HG03060 (cell line): ENCODE data around the gene HAUS7.

Source experiments
- ATAC-seq: cut with Tn5 transposase; IDR thresholded peaks from one replicate; pipeline ENCODE4 v1.9.1; 2021; ENCODE audit warnings: low read depth, moderate number of reproducible peaks; ENCODE audit not compliant: unreplicated experiment

HAUS7 gene

DNA sequence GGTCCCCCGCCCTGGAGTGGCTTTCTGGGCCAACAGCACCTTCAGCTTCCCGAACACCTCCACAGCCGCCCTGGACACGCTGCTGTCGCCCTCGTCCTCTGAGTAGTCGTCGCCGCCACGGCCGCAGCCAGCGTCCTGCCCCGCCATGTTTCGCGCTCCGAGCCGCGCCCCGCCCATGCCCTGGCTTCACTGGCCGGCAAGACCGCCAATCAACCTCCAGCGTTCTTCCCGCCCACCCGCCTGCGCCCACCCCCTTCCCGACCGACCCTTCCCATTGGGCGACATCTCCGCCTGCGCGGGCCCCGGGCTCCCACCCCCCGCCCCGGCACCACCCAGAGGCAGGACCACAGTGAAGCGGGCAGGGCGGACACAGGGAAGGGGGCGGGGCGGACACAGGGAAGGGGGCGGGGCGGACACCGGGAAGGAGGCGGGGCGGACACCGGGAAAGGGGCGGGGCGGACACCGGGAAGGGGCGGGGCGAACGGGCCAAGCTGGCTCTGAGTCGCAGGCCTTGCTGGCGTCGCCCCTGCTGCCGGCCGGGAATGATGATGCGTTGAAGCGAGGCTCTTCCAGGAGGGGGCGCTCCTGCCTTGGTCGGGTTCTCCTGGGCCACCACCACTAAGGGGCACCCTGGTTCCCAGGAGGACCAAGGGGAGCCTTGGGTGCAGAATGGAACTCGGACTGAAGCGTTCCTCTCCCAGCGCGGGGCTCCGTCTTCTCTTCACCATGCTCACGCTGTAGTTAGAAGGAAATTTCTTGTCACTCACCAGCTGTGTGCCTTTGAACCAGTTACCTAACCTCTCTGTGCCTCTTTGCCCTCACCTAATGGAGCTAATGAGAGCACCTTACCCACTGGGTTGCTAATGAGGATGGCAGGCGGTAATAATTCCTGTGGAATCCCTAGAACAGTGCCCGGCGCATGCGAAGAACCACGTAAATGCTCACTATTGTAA is at the start of gene HAUS7:
Gene HAUS7, minus strand, starts transcription at position 166 of the 953 bp plus-strand sequence. Its CDS starts 19 bp downstream, at position 147.
- peak; percentile 47 for ATAC-seq

DNA sequence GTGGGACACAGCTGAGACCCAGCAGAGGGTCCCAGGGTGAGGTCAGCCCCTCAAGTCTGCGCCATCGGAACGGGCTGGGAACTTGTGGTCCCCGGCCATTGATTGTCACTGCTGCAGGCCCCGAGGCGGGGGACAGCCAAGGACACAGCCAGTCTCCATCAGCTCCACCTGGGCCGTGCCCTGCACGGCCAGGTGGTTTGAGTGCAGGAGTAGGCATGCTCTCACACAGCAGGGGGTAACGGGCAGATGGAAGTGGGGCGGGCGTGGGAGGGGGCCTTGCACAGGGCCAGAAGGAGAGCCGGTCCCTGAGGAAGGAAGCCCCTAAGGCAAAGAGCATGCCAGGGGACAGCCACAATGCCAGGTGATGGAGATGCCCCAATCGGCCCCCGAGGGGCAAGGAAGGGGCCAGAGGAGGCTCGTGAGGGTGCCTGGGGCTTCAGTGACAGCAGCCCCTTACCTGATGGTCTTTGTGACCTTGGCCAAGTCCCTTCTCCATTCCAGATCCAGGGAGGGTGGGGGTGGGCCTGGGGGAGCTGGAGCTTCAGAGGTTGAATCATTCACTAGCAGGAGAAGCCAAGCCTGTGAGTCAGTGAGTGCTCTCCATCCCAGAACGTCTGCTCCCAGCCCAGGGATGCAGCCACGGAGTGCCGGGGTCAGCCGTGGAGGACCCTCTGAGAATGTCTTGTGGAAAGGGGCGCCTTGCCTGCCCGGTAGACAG is 49.4 kb upstream of the HAUS7 start:
- ATAC-seq: no peak

DNA sequence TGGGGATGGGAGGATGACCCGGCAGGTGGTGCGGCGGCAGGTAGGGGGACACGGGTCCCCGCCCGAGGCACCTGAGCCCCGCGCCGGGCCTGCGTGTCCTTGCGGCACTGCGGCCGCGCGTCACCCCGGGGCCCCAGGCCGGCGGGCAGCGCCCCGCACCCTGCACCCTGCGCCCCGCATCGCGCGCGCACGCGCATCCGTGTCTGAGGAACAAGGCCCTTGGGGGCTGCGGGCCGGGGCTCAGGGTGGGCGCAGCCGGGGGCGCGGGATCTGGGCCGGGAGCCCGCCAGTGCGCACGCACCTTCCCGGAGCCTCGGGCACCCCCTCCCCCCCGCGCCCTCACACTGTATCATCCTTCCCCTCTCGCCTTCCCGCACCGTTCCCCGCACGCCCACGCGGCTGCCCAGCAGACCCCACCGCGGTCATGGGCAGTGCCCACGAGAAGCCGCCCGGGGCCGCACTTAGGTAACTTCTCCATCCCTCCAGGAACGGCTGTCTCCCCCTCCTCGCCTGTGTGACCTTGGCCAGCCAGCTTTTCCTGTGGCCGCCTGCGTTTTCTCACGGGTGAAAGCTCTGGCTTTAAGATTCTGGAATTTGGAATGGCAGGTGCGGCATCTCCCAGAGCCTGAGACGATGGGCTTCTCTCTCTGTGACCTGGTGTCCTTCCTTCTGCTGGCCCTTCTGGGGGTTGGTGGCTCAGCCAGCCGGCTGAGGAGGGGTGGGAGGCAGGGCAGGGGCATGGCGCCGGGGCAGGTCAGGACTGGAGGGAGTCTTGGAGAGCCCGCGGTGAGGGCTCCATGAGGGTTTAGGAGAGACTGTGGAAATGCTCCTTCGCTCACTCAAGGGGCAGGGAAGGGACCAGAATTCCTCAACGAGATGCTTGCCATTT is 47.8 kb upstream of the HAUS7 start:
- ATAC-seq: no peak

DNA sequence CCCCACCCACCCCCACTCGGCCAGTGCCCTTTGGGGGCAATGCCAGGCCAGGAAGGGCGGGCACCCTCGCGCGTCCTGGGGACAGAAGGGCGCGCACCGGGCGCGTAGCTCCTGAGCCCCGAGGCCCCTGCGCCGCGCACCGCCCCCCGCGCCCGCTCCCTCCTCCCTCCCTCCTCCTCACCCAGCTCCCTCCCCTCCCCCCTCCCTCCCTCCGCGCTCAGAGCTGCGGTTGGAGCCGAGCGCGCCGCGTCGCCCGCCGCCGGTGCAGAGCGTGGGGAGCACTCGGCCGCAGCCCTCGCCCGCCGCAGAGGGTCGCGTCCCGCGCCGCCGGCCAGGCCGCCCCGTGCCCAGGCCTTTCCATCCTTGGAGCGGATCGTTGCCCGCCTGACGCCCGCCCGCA is 47.0 kb upstream of the HAUS7 start, which contains the start of gene ATP2B3:
Gene ATP2B3, plus strand, starts transcription at position 220 of the 400 bp plus-strand sequence. CDS start 18,606 bp downstream, outside the sequence.
- ATAC-seq: no peak

DNA sequence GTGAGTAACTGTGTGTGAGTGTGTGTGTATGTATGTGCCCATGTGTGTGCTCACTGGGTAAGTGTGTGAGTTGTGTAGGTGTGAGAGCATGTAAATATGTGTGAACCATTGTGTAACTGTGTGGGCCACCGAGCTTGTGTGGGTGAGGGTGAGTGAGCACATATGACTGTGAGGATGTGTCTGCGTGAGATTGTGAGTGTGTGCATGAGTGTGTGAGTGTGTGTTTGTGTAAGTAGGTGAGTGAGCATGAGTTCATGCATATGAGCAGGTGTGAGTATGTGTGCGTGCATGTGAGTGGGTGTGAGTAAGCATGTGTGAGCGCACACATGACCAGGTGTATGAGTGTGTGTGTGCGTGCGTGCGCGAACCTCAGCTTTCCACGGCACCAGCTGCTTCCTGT is 45.7 kb upstream of the HAUS7 start:
- ATAC-seq: no peak

DNA sequence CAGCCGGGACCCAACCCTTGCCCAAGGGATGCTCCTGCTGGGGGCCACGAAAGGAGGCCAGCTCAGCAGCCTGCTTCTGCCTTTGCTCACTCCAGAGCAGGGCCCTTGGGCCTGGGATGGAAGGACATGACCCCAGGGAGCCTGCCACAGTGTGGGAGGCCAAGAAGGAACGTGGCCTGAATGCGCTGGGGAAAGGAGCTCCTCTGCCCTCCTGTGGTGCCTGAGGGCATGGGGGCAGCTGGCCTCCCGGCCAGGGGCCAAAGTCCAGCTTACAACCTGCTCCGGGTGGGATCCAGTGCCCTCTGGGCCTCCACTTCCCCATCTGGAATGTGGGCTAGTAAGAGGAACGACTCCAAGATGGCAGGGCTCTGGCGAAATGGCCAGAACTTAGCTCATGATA is 45.1 kb upstream of the HAUS7 start:
- ATAC-seq: no peak

DNA sequence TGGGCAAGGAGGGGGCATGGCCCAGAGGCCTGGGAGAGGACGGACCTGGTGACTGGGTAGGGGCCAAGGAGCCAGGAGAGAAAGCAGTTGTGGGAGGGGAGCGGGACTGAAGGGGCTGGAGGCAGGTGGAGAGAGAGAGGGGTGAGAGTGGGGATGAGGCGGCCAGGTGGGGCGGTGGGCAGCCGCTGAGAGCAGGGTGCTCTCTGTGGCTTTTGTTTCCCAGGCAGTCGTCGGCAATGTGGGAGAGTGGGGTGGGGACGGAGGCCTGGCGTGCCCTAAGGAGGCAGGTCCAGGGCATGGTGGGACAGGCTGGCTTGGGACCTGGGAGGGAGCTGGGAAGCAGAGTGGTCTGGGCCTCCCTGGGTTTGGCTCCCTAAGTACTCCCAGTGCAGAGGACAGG is 43.9 kb upstream of the HAUS7 start:
- no peak for ATAC-seq

DNA sequence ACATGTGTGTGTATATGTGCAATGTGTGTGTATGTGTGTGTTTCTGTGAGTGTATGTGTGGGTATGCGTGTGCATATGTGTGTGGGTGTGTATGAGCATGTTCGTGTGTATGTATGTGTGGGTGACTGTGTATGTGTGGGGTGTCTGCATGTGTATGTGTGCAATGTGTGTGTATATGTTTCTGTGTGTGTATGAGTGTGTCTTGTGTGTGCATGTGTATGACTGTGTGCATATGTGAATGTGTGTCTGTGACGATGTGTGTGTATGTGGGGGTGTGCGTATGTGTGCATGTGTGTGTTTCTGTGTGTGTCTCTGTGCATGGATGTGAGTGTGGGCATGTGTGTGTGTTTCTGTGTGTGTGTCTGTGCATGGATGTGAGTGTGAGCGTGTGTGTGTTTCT is 42.9 kb upstream of the HAUS7 start:
- ATAC-seq: no peak

DNA sequence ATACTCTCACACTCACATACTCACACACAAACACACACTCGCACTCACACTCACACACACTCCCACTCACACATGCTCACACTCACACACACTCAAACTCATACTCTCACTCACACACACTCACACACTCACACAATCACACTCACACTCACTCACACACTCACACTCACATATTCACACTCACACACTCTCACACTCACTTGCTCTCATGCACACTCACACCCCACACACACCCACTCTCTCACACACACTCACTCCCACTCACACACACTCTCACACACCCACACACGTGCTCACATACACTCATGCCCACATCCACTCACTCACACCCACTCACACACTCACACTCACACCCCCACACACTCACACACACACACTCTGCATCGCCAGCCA is 42.1 kb upstream of the HAUS7 start:
- no peak for ATAC-seq

DNA sequence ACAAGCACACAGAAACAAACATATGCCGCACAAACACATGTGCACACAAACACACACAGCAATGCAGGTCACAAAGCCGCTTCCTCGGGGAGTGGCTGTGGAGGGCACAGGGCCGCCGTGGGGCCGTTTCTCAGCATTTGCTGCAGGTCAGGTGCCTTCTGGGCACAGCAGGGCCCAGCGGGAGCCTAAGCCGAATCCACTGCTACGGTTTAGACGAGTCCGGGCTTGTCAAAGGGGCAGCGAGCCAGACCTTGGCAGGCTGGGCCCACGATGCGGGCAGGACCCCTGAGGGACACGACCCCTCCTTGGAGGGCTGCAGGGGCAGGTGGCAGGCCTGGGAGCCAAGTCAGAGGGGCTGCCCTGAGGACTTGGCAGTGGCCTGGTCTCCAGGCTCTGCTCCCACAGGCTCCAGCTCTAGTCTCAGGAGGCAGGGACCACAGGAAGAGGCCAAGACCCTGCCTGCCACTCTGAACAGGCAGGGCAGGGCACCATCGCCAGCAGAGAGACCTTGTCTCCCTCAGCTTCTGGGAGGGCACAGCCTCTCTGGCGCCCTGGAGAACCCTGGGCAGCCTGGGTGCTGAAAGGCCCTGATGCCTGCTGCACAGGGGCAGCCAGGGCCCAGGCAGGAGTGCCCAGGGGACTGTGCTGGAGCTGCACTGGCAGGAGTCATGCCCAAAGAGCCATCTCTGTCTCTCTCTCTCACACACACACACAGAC is 41.6 kb upstream of the HAUS7 start:
- ATAC-seq: no peak

DNA sequence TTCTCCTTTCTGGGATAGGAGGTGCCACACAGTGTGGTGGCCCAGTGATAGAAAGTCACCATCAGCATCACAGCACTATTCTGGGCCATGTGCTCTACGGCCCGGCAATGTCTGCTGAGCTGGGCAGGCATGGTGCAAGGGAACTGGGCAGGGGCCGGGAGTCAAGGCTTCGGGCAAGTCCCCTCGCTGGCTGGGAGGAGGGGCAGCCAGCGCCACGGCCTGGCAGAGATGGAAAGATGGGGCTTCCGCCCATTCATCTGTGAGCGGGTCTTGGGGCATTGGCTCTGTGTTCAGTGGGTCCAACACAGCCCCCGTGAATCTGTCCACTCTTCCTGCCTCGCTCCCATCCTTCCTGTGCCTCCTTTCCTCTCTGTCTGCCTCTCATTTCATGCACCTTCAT is 40.0 kb upstream of the HAUS7 start:
- no peak for ATAC-seq

DNA sequence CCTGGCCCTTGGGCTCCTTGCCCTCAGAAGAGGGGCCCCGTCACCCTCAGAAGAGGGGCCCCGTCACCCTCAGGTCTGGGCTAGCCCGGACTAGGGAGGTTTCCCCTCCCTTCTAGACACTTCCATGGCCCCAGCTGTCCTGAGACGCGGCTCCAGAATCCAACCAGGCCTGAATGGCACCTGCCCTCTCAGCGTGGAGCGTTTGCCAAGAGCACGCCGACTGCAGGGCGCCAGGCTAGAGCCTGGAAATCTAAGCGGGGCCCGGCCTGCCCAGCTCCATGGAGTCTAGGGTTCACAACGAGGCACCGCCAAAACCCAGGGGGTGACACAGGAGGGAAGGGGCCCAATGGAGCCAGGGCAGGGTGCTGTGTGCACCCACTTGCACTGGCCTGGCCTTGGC is 39.2 kb upstream of the HAUS7 start:
- no peak for ATAC-seq

DNA sequence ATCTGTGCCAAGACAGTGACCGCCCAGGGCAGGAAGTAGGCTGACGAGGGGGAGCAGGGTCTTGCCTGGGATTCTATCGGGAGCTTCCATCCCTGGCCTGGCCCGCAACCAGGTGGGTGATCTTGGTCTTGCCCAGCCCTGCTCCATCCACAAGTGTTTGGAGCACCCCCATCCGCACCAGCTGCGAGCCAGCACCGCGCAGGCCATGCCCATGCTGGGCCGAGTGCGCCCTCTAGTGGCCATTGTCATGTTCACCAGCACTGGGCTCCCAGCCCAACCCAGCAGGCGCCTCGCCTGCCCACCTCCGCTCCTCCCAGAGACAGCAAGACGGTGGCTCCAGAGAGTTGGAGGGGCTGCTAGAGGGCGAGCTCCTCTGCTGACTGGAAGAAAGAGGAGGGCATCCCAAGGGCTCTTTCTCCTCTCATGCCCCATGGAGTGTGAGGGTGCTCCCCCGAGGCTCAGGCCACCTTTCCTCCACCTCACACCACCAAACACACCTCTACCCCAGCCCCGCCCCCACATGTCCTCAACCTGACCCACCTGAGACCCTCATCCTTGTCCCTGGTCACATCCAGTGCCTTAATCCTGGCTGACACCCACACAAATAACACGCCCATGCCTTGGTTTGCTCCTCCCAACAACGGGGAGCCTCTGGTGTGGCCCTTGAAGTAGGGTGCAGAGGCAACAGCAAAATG is 37.3 kb upstream of the HAUS7 start:
- ATAC-seq: no peak

DNA sequence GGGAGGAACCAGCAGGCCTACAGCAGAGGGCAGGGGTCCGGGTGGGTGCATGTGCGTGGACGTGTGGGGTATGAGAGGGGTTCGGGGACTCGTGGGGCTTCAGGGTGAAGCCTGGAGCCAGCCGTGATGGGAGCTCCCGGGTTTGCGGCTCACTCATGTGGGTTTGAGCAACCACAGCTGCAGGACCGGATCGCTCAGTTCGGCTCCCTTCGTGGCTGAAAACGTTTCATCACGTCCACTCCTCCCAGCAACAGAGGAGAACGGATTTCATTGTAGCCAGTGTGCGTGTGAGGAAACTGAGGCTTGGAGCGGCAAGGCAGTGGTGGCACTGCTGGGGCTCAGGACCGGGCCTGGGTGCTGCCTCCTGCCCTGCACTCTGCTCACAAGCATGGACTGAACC is 35.0 kb upstream of the HAUS7 start:
- ATAC-seq: no peak

DNA sequence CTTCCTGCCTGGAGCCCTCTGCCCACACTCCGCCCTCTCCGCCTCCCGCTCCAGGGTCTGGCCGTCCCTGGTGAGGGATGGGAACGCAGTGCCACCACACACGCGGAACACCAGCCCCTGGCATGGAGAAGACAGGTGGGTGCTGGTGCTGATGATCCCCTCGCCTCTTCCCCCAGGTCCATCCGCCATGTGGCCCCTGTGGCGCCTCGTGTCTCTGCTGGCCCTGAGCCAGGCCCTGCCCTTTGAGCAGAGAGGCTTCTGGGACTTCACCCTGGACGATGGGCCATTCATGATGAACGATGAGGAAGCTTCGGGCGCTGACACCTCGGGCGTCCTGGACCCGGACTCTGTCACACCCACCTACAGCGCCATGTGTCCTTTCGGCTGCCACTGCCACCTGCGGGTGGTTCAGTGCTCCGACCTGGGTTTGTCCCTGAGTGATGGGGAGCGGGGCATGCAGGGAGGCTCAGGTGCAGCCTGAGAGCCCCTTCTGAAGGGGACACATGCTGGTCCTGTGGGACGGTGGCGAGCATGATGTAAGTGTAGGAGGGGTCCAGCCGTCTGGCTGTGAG is 34.2 kb upstream of the HAUS7 start:
- ATAC-seq: no peak

DNA sequence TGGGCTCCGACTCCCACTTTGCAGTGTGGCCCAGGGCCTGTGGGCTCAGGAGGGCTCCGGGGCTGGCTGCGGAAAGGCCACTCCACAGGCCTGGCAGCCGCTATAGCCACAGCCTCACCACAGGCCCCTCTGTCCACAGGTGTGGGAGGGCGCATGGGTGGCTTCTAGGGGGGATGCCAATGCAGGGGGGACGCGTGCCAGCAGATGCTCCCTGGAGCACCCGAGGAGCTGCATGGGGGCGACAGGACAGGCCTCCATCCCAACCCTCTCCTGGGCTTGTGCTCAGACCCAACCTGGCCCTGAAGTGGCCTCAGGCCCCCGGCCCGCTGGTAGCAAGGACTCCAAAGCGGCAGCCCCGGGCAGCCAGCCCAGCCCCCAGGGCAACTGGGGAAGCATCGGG is 32.4 kb upstream of the HAUS7 start:
- ATAC-seq: no peak

DNA sequence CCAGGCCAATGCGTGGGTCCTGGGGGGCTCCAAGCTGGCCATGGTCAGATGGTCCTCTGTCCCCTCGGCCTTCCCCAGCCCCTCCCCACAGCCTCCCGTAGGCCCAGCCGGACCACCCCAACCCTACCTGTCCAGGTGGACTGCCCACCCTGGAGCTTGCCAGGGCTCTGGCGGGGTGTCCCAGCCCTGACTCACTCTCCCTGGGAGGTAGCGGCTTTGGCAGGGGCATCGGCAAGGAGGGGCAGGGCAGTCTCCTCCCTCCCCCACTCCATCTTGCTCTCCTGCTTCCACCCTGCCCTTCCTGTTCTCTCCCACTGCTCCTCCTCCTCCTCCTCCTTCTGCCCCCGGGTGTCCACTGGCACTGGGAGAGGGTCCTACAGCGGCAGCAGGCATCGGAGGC is 31.8 kb upstream of the HAUS7 start:
- no peak for ATAC-seq

DNA sequence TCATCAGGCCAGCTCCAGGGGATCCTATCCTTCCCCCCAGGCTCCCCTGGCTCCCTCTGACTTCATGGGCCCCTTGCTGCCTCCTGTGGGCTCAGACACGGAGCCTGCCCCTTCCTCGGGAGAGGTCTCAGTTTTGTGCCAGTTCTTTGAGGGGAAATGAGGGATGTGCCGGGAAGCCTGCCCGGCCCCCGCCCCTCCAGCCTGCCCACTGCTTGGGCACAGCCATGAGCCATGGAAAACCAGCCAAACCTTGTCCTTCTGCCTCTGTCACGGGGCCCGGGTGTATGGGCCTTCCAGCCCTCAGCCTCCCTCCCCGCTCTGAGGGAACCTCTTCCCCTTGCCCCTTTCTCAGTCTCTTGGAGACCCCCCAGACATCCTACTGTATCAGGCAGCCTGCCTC is 31.2 kb upstream of the HAUS7 start:
- no peak for ATAC-seq

DNA sequence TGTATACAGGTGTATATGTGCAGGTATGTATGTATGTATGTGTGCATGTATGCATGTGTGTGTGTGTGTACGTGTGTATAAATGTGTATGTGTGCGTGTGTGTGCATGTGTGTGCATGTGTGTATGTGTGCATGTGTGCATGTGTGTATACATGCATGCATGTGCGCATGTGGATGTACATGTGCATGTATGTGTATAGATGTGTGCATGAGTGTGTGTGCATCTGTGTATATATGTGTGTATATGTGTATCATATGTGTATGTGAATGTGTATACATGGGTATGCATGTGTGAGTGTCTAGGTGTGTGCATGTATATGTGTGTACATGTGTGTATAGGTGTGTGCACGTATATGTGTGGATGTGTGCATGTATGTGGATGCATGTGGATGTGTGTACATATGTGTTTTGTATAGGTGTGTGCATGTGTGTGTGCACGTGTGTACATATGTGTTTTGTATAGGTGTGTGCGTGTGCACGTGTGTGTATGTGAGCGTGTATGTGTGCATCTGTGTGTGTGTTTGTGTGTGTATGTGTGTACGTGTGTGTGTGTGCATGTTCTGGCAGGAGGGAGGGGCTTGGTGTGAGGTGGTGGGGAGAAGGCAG is 30.4 kb upstream of the HAUS7 start:
- no peak for ATAC-seq
